ENCODE data around the gene EDEM3.

- TF ChIP-seq, protein P1, sequence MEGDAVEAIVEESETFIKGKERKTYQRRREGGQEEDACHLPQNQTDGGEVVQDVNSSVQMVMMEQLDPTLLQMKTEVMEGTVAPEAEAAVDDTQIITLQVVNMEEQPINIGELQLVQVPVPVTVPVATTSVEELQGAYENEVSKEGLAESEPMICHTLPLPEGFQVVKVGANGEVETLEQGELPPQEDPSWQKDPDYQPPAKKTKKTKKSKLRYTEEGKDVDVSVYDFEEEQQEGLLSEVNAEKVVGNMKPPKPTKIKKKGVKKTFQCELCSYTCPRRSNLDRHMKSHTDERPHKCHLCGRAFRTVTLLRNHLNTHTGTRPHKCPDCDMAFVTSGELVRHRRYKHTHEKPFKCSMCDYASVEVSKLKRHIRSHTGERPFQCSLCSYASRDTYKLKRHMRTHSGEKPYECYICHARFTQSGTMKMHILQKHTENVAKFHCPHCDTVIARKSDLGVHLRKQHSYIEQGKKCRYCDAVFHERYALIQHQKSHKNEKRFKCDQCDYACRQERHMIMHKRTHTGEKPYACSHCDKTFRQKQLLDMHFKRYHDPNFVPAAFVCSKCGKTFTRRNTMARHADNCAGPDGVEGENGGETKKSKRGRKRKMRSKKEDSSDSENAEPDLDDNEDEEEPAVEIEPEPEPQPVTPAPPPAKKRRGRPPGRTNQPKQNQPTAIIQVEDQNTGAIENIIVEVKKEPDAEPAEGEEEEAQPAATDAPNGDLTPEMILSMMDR (IDR thresholded peaks at IDR 0.05) = no peak
- TF ChIP-seq POLR2AphosphoS5 (IDR thresholded peaks at IDR 0.05) (no peak), EP300 (IDR thresholded peaks at IDR 0.05; ENCODE audit: low read depth) (no peak)
Observed at GRCh38 chr1:184669391-184669790, 85.3 kb downstream of the EDEM3 start.

Data from transverse colon (tissue), 4 donors.